Testis (tissue), 3 donors: ENCODE measurements around the gene ZNF263. TPM values are rescaled to one million over a fixed set of nuclear protein-coding genes. Genes with fewer than 3 reads are reported as not detected.

Experiments
- DNase-seq: peaks from one replicate; pipeline ENCODE4 v3.0.0-alpha.2; 2019
- H3K27ac ChIP-seq, 2 donors: fragments of 200-600 bp; sonication (generic); one replicate each; pipeline ENCODE4 v1.5.1; 2019
- H3K27me3 ChIP-seq: fragments of 200-600 bp; sonication (generic); one replicate; pipeline ENCODE4 v1.5.1; 2019
- H3K36me3 ChIP-seq: fragments of 200-600 bp; sonication (generic); one replicate; pipeline ENCODE4 v1.5.1; 2017; ENCODE audit warnings: low read depth; ENCODE audit errors: missing control alignments
- H3K4me1 ChIP-seq: fragments of 200-600 bp; sonication (generic); one replicate; pipeline ENCODE4 v1.5.1; 2019
- H3K4me3 ChIP-seq, 2 donors: fragments of 200-600 bp; sonication (generic); one replicate each; pipeline ENCODE4 v1.5.1; 2017 to 2019
- H3K9me3 ChIP-seq: fragments of 200-600 bp; sonication (generic); one replicate; pipeline ENCODE4 v1.5.1; 2017
- CTCF ChIP-seq, 3 experiments: fragments of 450-650 bp in 2 of 3; fragments of 200-600 bp in 1 of 3; sonication (generic) in 1 of 3; IDR thresholded peaks; one replicate each; pipeline ENCODE4 v1.5.1; 2016 to 2019; ENCODE audit warnings: antibody characterized with exemption in 3 of 3, mild to moderate bottlenecking in 2 of 3, moderate library complexity in 1 of 3
- POLR2A ChIP-seq: fragments of 450-650 bp; IDR thresholded peaks from one replicate; pipeline ENCODE4 v1.6.1; 2017; ENCODE audit warnings: antibody characterized with exemption, mild to moderate bottlenecking, moderate library complexity
- WGBS, 2 donors: methylation state at CpG; one replicate each; pipeline ENCODE4 v1.1.5; 2018; 5-methylcytosine and 5-hydroxymethylcytosine counted together
- intact Hi-C: fragments of 100-400 bp; cut with DNase I; formaldehyde crosslinking; loops from one replicate; pipeline ENCODE4 v1.15.1; 2023; ENCODE audit warnings: low total_unique reads
- polyA plus RNA-seq: library from polyadenylated mRNA; stranded (reverse); fragments of 350-450 nt; fragmentation: Illumina TruSeq; extraction: RNeasy Lipid Tissue Mini Kit (QIAGEN cat#74804); gene quantifications from one replicate; pipeline ENCODE4 v1.2.3, GENCODE V29; 2014; ENCODE audit warnings: low read depth, low replicate concordance; ENCODE audit not compliant: insufficient read depth
- total RNA-seq, 2 donors: library from RNA; depleted of rRNA; stranded (reverse); fragments of >200 nt; gene quantifications; one replicate each; pipeline ENCODE4 v1.2.3, GENCODE V29; 2016

The ZNF263 gene
- total and polyA plus RNA-seq, 3 donors from 2014 or later, result 44.7 to 58.3 (median 47.3) TPM

- intact Hi-C loops, result no loop called here
- Histone ChIP-seq H3K4me3 (no peak overlapping the region), H3K27ac (no peak overlapping the region), H3K9me3 (no peaks in the 10 kb centered on the region), H3K36me3 (no peaks in the 10 kb centered on the region), H3K27me3 (no peaks in the 10 kb centered on the region), H3K4me1 (no peaks in the 10 kb centered on the region)
- DNase-seq, result no peak
- TF ChIP-seq CTCF (IDR thresholded peaks at IDR 0.05), result no peak
- no peak for TF ChIP-seq POLR2A
- 81% methylated on average over 9 of the region's 10 CpGs; no CpG with 5 or more reads in 1 of the 2 donors for WGBS, 2 donors
Measured at GRCh38 chr16:3246876-3247275, 36.4 kb upstream of the ZNF263 start.

GRCh38 chr16:3248596-3248995 is 34.7 kb upstream of the ZNF263 start:
- intact Hi-C loops, result no loop called here
- WGBS, 2 donors, result 67 to 86% methylated on average over 5 of the region's 5 CpGs
- no peaks in the 10 kb centered on the region for H3K27me3 ChIP-seq
- H3K27ac ChIP-seq, result no peak overlapping the region
- no peaks in the 10 kb centered on the region for H3K4me1 ChIP-seq
- no peaks in the 10 kb centered on the region for H3K36me3 ChIP-seq
- no peak for DNase-seq
- no peak overlapping the region for H3K4me3 ChIP-seq
- no peaks in the 10 kb centered on the region for H3K9me3 ChIP-seq
- TF ChIP-seq CTCF (IDR thresholded peaks at IDR 0.05) (no peak), POLR2A (no peak)

- H3K36me3 ChIP-seq, result no peaks in the 10 kb centered on the region
- intact Hi-C loops, result no loop called here
- no peaks in the 10 kb centered on the region for H3K27me3 ChIP-seq
- H3K4me1 ChIP-seq, result no peaks in the 10 kb centered on the region
- H3K27ac ChIP-seq, result no peak overlapping the region
- TF ChIP-seq CTCF (IDR thresholded peaks at IDR 0.05), result no peak
- 70 to 80% methylated on average over 1 of the region's 1 CpG for WGBS, 2 donors
- H3K4me3 ChIP-seq, result no peak overlapping the region
- H3K9me3 ChIP-seq, result no peaks in the 10 kb centered on the region
- DNase-seq, result no peak
Measured at GRCh38 chr16:3249020-3249419, 34.3 kb upstream of the ZNF263 start.

GRCh38 chr16:3249451-3249850 is 33.8 kb upstream of the ZNF263 start:
- no peak overlapping the region for H3K4me3 ChIP-seq
- H3K36me3 ChIP-seq, result no peaks in the 10 kb centered on the region
- TF ChIP-seq POLR2A, result no peak
- H3K27ac ChIP-seq, result no peak overlapping the region
- 90% methylated on average over 2 to 14 of the region's 14 CpGs for WGBS, 2 donors
- no peaks in the 10 kb centered on the region for H3K9me3 ChIP-seq
- H3K27me3 ChIP-seq, result no peaks in the 10 kb centered on the region
- DNase-seq, result no peak
- intact Hi-C loops, result no loop called here
- no peaks in the 10 kb centered on the region for H3K4me1 ChIP-seq

GRCh38 chr16:3252967-3253366 is 30.3 kb upstream of the ZNF263 start:
- H3K36me3 ChIP-seq, result no peaks in the 10 kb centered on the region
- TF ChIP-seq CTCF (IDR thresholded peaks at IDR 0.05), result no peak
- no peak for TF ChIP-seq POLR2A
- WGBS, 2 donors, result 78 to 84% methylated on average over 4 of the region's 4 CpGs
- H3K9me3 ChIP-seq, result no peaks in the 10 kb centered on the region
- H3K27ac ChIP-seq, result no peak overlapping the region
- H3K4me3 ChIP-seq, result no peak overlapping the region
- no peaks in the 10 kb centered on the region for H3K27me3 ChIP-seq
- no peaks in the 10 kb centered on the region for H3K4me1 ChIP-seq
- DNase-seq, result no peak
- intact Hi-C loops, result no loop called here
